GM23338 (cell line): ENCODE results near the gene LYG1. TPM values are rescaled to one million over a fixed set of nuclear protein-coding genes. Genes with fewer than 3 reads are reported as not detected.
"Not testable (repeated sequence)": the region's sequence is repeated elsewhere in the genome, so short reads cannot be mapped to it uniquely, and the experiment has no call there.

Source experiments
- ATAC-seq: fragments of 200-7000 bp; cut with Tn5 transposase; 3 replicates; pipeline ENCODE4 v1.9.1; 2020
- DNase-seq: peaks from one replicate; pipeline ENCODE4 v3.0.0-alpha.2; 2015; ENCODE audit warnings: low spot score
- H2AFZ ChIP-seq: fragments of 200-600 bp; sonication (generic); 2 replicates; pipeline ENCODE4 v1.8.0; 2016; ENCODE audit warnings: antibody characterized with exemption, mild to moderate bottlenecking, moderate library complexity
- H3F3A ChIP-seq: fragments of 200-600 bp; sonication (generic); replicated peaks from 2 replicates; pipeline ENCODE4 v1.8.0; 2017; ENCODE audit warnings: antibody characterized with exemption, mixed run types, low read depth
- H3K27ac ChIP-seq: fragments of 200-600 bp; sonication (generic); 2 replicates; pipeline ENCODE4 v1.6.1; 2016; ENCODE audit warnings: low read depth
- H3K27me3 ChIP-seq: fragments of 200-600 bp; sonication (generic); 2 replicates; pipeline ENCODE4 v1.8.0; 2016; ENCODE audit warnings: mild to moderate bottlenecking, mixed run types, moderate library complexity; ENCODE audit not compliant: insufficient read depth
- H3K36me3 ChIP-seq: fragments of 200-600 bp; sonication (generic); 2 replicates; pipeline ENCODE4 v1.8.0; 2016; ENCODE audit warnings: mild to moderate bottlenecking; ENCODE audit not compliant: insufficient read depth
- H3K4me1 ChIP-seq: fragments of 200-600 bp; sonication (generic); 2 replicates; pipeline ENCODE4 v1.8.0; 2016; ENCODE audit warnings: mild to moderate bottlenecking, moderate library complexity; ENCODE audit not compliant: insufficient read depth
- H3K4me2 ChIP-seq: fragments of 200-600 bp; sonication (generic); 2 replicates; pipeline ENCODE4 v1.7.1; 2017; ENCODE audit warnings: mixed run types
- H3K4me3 ChIP-seq: fragments of 200-600 bp; sonication (generic); 2 replicates; pipeline ENCODE4 v1.6.1; 2016; ENCODE audit warnings: mixed run types
- H3K79me2 ChIP-seq: fragments of 200-600 bp; sonication (generic); replicated peaks from 2 replicates; pipeline ENCODE4 v1.8.0; 2017; ENCODE audit warnings: mild to moderate bottlenecking; ENCODE audit not compliant: insufficient read depth
- H3K9me2 ChIP-seq: fragments of 200-600 bp; sonication (generic); 2 replicates; pipeline ENCODE4 v1.8.0; 2017; ENCODE audit not compliant: insufficient read depth
- H4K20me1 ChIP-seq: fragments of 200-600 bp; sonication (generic); replicated peaks from 2 replicates; pipeline ENCODE4 v1.8.0; 2017; ENCODE audit warnings: mild to moderate bottlenecking; ENCODE audit not compliant: insufficient read depth
- H3K27ac Mint-ChIP-seq: 2 replicates; pipeline ENCODE4 v1.8.0; 2020; ENCODE audit warnings: inconsistent platforms, mild to moderate bottlenecking, moderate library complexity, mixed read lengths
- H3K27me3 Mint-ChIP-seq: 3 replicates; pipeline ENCODE4 v1.8.0; 2022; ENCODE audit warnings: low read depth, mild to moderate bottlenecking, moderate library complexity, mixed read lengths, inconsistent platforms; ENCODE audit not compliant: insufficient read depth, poor library complexity
- H3K36me3 Mint-ChIP-seq: 3 replicates; pipeline ENCODE4 v1.8.0; 2021; ENCODE audit warnings: low read depth, mild to moderate bottlenecking, inconsistent platforms, moderate library complexity, mixed read lengths
- H3K4me1 Mint-ChIP-seq: 3 replicates; pipeline ENCODE4 v1.8.0; 2020; ENCODE audit warnings: mild to moderate bottlenecking, inconsistent platforms, mixed read lengths
- H3K4me3 Mint-ChIP-seq: 3 replicates; pipeline ENCODE4 v1.8.0; 2021; ENCODE audit warnings: moderate library complexity, mild to moderate bottlenecking, inconsistent platforms, mixed read lengths
- H3K9me3 Mint-ChIP-seq: 3 replicates; pipeline ENCODE4 v1.8.0; 2020; ENCODE audit warnings: moderate library complexity, mild to moderate bottlenecking, inconsistent platforms, mixed read lengths
- CREB1 ChIP-seq: fragments of 250-450 bp; sonication (Bioruptor Pico); IDR thresholded peaks from 2 replicates; pipeline ENCODE4 v1.5.0; 2020; ENCODE audit warnings: low read depth, mild to moderate bottlenecking, moderate library complexity
- CTCF ChIP-seq, 2 experiments: fragments of 200-600 bp in 1 of 2; sonication (generic) in 1 of 2; conservative IDR thresholded peaks; 2 replicates each; pipeline versions ENCODE4 v1.5.1 to v1.6.1; 2016 to 2017; ENCODE audit warnings: antibody characterized with exemption in 2 of 2, low read depth in 2 of 2, mild to moderate bottlenecking in 2 of 2, moderate library complexity in 1 of 2
- EZH2phosphoT487 ChIP-seq: fragments of 200-600 bp; sonication (generic); IDR thresholded peaks from one replicate; pipeline ENCODE4 v1.8.1; 2018; ENCODE audit warnings: antibody characterized with exemption; ENCODE audit not compliant: unreplicated experiment
- NANOG ChIP-seq: IDR thresholded peaks from 2 replicates; pipeline ENCODE4 v1.6.1; 2016; ENCODE audit warnings: antibody characterized with exemption, borderline replicate concordance
- POLR2AphosphoS5 ChIP-seq: IDR thresholded peaks from 2 replicates; pipeline ENCODE4 v1.6.1; 2016; ENCODE audit warnings: antibody characterized with exemption, low read depth
- REST ChIP-seq: IDR thresholded peaks from one replicate; pipeline ENCODE4 v1.6.1; 2018; ENCODE audit warnings: antibody characterized with exemption; ENCODE audit not compliant: unreplicated experiment
- ZNF114 ChIP-seq: fragments of 250-450 bp; sonication (Bioruptor Pico); IDR thresholded peaks from 2 replicates; pipeline ENCODE4 v1.5.0; 2020; ENCODE audit warnings: mild to moderate bottlenecking, moderate library complexity
- ZNF462 ChIP-seq: fragments of 250-450 bp; sonication (Bioruptor Pico); IDR thresholded peaks from 2 replicates; pipeline ENCODE4 v1.5.0; 2020; ENCODE audit warnings: mild to moderate bottlenecking, moderate library complexity
- polyA plus RNA-seq: library from polyadenylated mRNA; unstranded; fragments of >200 nt; fragmentation: Nextera tagmentation; extraction: Ambion mirVana; gene quantifications from 2 replicates; pipeline ENCODE4 v1.2.1, GENCODE V29; 2016
- total RNA-seq: library from RNA; depleted of rRNA; stranded (reverse); fragments of >200 nt; shearing (Covaris generic); gene quantifications from 2 replicates; pipeline ENCODE4 v1.2.3, GENCODE V29; 2014

Gene LYG1
- total and polyA plus RNA-seq, 2 experiments from 2014 or later = 0.35 to 0.57 TPM

- TF ChIP-seq ZNF462 (CRISPR knock-in tag) = no peak
Observed at GRCh38 chr2:99325384-99325783, 24.4 kb upstream of the LYG1 start (continued).

GRCh38 chr2:99317873-99318200 is 16.8 kb upstream of the LYG1 start:
- H3K4me3 ChIP-seq, H3K4me1 ChIP-seq, ATAC-seq, H4K20me1 ChIP-seq, H3K79me2 ChIP-seq, DNase-seq, H3K4me2 ChIP-seq, H2AFZ ChIP-seq, H3K4me3 Mint-ChIP-seq, H3K9me3 Mint-ChIP-seq, H3K27ac Mint-ChIP-seq, H3K4me1 Mint-ChIP-seq, H3K27me3 Mint-ChIP-seq, H3K27ac ChIP-seq, H3K9me2 ChIP-seq, H3F3A ChIP-seq, H3K27me3 ChIP-seq: not testable (repeated sequence)
- peaks cover 27% of the 10 kb centered on the region; the same call in 1 of the 2 replicates for H3K36me3 ChIP-seq
- H3K36me3 Mint-ChIP-seq = peaks cover 50% of the 10 kb centered on the region

GRCh38 chr2:99317161-99317872 is 16.3 kb upstream of the LYG1 start:
- peaks cover 5% of the 10 kb centered on the region; the same call in 1 of the 2 replicates for H4K20me1 ChIP-seq

More at GRCh38 chr2:99317161-99317872, 16.3 kb upstream of the LYG1 start:
- H3K36me3 Mint-ChIP-seq = peaks cover 48% of the 10 kb centered on the region
- Histone ChIP-seq H3K4me1 (no peaks in the 10 kb centered on the region), H3K79me2 (no peaks in the 10 kb centered on the region), H2AFZ (no peak overlapping the region), H3F3A (no peaks in the 10 kb centered on the region), H3K27me3 (no peaks in the 10 kb centered on the region), H3K4me3 (no peak overlapping the region), H3K36me3 (peaks cover 24% of the 10 kb centered on the region; the same call in 1 of the 2 replicates), H3K9me2 (no peaks in the 10 kb centered on the region), H3K27ac (no peak overlapping the region), H3K4me2 (no peak overlapping the region)
- no peak for DNase-seq
- H3K27ac Mint-ChIP-seq = no peak overlapping the region
- H3K4me3 Mint-ChIP-seq = no peak overlapping the region
- peaks cover 2% of the 10 kb centered on the region for H3K27me3 Mint-ChIP-seq
- H3K4me1 Mint-ChIP-seq = no peaks in the 10 kb centered on the region
- ATAC-seq = no peak
- H3K9me3 Mint-ChIP-seq = no peaks in the 10 kb centered on the region
- TF ChIP-seq REST = no peak
- TF ChIP-seq ZNF114 (CRISPR knock-in tag) = no peak
- no peak for TF ChIP-seq CREB1 (CRISPR knock-in tag)
- TF ChIP-seq EZH2phosphoT487 = no peak
- no peak for TF ChIP-seq NANOG
- TF ChIP-seq CTCF (conservative IDR thresholded peaks at IDR 0.05; ENCODE audit: low read depth in 2 of 2) = no peak
- no peak for TF ChIP-seq POLR2AphosphoS5
